Right hindlimb (tissue), 1 donor: ENCODE measurements around the gene GNPTAB.
"Not testable (repeated sequence)": the region's sequence is repeated elsewhere in the genome, so short reads cannot be mapped to it uniquely, and the experiment has no call there.

ENCODE experiments used
- DNase-seq: peaks from one replicate; pipeline ENCODE4 v3.0.0-alpha.2; 2018

Gene GNPTAB

GRCh38 chr12:101830367-101831325, at the start of gene GNPTAB:
Gene GNPTAB, minus strand, starts transcription at chr12:101830959. Its CDS starts 284 bp downstream, at chr12:101830675.
- peak; percentile 94 for DNase-seq

GRCh38 chr12:101878243-101878821, 47.6 kb upstream of the GNPTAB start:
- DNase-seq, result no peak

GRCh38 chr12:101877806-101878242, 47.1 kb upstream of the GNPTAB start:
- no peak for DNase-seq

- DNase-seq, result peak; percentile 86
These were observed 46.4 kb upstream of the GNPTAB start, which contains the start of gene DRAM1 for GRCh38 chr12:101876861-101877805. Gene DRAM1, plus strand, starts transcription at chr12:101877580. Its CDS starts 210 bp downstream, at chr12:101877790.

- DNase-seq, result no peak
These were observed 45.6 kb upstream of the GNPTAB start for GRCh38 chr12:101876322-101876860.

DNA sequence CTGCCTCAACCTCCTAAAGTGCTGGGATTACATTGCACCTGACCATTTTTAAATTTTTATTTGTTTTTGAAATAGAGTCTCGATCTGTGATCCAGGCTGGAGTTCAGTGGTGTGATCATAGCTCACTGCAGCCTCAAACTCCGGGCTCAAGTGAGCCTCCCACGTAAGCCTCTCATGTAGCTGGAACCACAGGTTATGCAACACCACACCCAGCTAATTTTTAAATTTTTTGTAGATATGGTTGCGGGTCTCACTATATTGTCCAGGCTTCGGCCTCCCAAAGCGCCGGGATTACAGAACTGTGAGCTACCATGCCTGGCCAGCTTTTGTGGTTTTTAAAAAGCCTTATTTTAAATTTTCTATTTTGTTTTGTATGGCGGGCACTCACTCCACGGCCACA, 44.4 kb upstream of the GNPTAB start:
- DNase-seq, result no peak

DNA sequence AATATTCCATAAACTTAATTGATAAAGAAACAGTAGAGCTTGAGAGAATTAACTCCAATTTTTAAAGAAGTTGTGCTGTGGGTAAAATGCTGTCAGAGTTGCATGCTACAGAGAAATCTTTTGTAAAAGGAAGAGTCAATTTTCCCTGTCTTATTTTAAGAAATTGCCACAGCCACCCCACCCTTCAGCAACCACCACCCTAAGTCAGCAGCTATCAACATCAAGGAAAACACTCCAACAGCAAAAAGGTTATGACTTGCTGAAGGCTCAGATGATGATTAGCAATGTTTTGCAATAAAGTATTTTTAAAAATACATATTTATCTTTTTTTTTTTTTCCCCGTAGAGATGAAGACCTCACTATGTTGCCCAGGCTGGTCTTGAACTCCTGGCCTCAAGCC, 40.2 kb upstream of the GNPTAB start:
- DNase-seq, result no peak

- not testable (repeated sequence) for DNase-seq
These were observed 36.9 kb upstream of the GNPTAB start for GRCh38 chr12:101867619-101868018.

DNA sequence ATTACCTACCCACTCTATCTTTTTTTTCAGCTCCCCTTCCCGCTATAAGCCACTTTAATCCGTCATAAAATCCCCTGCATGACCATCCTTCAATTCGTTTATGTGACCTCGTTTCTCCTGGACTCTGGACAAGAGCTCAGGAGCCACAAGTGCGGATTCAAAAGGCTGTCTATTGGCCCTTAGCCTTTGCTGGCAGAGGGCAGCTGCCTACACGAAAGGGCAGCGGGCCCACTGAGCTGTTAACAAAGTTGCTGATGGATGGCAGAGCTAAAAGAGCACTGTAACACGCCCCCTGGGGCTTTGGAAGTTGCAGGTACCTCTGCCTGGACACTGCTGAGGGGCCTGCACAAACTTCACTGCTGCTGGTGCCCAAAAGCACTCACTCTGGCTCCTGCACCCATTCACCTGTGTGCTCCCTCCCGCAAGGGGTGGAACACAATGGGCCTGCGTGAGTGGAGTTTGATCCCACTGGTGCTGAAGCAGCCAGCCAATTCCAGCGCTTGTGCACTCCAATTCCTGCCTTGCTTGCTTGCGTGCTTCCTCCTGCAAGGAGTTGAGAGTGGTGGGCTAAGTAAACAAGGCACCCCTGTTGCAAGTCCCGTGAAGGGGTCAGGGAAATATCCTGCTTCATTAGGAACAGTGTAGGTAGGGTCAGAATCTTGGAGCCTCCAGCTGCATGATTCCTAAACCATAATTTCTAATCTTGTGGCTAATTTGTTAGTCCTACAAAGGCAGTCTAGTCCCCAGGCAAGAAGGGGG, 36.0 kb upstream of the GNPTAB start:
- DNase-seq, result no peak

- no peak for DNase-seq
These were observed 33.2 kb upstream of the GNPTAB start for GRCh38 chr12:101863981-101864380.

- no peak for DNase-seq
These were observed 31.5 kb upstream of the GNPTAB start for GRCh38 chr12:101862245-101862644.

DNA sequence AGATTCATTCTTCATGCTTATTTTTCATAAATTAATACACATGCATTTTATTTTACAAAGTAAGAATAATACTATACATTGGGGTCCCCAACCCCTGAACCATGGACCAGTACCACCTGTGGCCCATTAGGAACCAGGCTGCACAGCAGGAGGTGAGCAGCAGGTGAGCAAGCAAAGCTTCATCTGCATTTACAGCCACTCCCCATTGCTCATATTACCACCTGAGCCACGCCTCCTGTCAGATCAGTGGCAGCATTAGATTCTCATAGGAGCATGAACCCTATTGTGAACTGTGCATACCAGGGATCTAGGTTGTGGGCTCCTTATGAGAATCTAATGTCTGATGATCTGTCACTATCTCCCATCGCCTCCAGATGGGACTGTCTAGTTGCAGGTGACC, 30.9 kb upstream of the GNPTAB start:
- DNase-seq, result not testable (repeated sequence)

GRCh38 chr12:101859664-101860607, 29.2 kb upstream of the GNPTAB start:
- no peak for DNase-seq

GRCh38 chr12:101858361-101858760, 27.6 kb upstream of the GNPTAB start:
- no peak for DNase-seq

GRCh38 chr12:101857043-101857558, 26.3 kb upstream of the GNPTAB start:
- DNase-seq, result no peak

DNA sequence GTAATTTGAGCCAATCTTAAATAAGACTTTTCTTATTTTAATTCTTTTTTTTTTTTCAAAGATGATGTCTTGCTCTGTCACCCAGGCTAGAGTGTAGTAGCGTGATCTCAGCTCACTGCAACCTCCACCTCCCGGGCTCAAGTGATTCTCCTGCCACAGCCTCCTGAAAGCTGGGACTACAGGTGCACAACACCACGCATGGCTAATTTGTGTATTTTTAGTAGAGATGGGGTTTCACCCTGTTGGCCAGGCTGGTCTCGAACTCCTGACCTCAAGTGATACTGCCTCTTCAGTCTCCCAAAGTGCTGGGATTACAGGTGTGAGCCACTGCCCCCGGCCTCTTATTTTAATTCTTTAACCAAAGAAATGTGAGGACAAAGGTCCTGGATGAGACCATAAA, 25.9 kb upstream of the GNPTAB start:
- not testable (repeated sequence) for DNase-seq

GRCh38 chr12:101855976-101856375, 25.2 kb upstream of the GNPTAB start:
- DNase-seq, result no peak

GRCh38 chr12:101855364-101855884, 24.7 kb upstream of the GNPTAB start:
- DNase-seq, result no peak

DNA sequence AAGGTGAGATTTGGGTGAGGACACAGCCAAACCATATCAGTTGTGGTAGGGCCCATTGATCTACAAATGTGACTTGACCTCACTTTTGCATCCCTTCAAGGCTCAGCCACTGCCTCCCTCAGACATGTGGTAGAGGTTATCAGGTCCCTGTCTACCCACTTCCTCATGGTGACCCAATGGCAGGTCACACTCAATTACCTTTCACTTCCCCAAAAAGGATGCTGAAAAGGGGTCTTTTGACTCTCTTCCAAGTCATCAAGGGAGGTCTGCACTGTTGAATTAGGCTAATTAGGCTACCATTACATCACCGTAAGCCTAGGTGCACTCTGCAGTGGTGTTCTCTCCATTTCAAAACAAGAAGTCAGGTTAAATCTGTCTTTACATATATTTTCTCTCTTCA, 24.0 kb upstream of the GNPTAB start:
- DNase-seq, result no peak

DNA sequence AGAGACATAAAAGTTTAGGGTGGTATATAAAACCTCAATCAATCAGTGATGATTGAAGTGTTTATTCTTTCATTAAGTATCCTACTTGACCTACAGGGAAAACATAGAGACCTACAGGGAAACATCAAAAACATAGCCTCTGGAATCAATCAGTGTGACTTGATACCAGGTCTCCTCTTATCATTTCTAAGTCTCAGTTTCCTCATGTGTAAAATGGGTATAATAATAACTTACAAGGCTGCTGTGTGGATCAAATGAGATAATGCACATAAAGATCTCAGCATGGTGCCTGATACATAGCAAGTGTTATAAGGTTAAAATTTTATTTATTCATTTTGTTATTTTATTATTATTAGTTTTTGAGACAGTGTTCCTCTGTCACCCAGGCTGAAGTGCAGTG, 22.2 kb upstream of the GNPTAB start:
- no peak for DNase-seq
